A673 (cell line): Measurements from ENCODE around the gene KRTAP10-4.
"Not testable (repeated sequence)": the region's sequence is repeated elsewhere in the genome, so short reads cannot be mapped to it uniquely, and the experiment has no call there.

Experiments used
- CTCF ChIP-seq: fragments of 300-800, 200-600 bp; sonication (generic); conservative IDR thresholded peaks from 2 replicates; pipeline ENCODE4 v1.5.1; 2017; ENCODE audit warnings: low read depth, mild to moderate bottlenecking, antibody characterized with exemption, low read length, moderate library complexity, mixed read lengths
- EZH2 ChIP-seq: fragments of 200-600 bp; sonication (generic); IDR thresholded peaks from 2 replicates; pipeline ENCODE4 v1.6.1; 2017; ENCODE audit warnings: borderline replicate concordance, low read depth, mild to moderate bottlenecking, mixed read lengths, antibody characterized with exemption, low read length; ENCODE audit not compliant: poor library complexity, severe bottlenecking

- TF ChIP-seq CTCF, EZH2: not testable (repeated sequence)
Observed at GRCh38 chr21:44550285-44550684, 23.2 kb upstream of the KRTAP10-4 start.
